Measurements from ENCODE around the gene SAMD15. TPM values are rescaled to one million over a fixed set of nuclear protein-coding genes. Genes with fewer than 3 reads are reported as not detected.

Gene SAMD15
- total RNA-seq, 2 donors from 2014 or later, result 0.72 TPM; not detected in 1

DNA sequence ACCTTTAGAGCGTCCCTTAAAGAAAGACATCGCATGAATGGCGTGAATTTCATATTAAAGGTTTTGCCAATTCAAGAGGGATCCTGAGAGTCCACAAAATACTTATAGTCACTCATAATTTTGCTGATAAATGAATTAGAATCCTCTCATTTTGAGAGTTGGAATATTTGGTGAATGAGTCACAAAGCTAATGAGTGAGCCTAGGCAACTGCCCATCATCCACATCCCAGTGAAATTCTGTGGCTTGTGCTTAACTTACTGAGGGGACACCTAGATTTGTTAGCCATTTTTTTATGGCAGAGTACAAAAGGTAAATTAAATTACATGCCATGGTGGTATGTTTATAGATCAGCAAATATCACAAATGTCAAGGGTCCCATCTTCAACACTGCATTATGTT lies 58.9 kb downstream of the SAMD15 start:
- no peaks in the 10 kb centered on the region for H3K9me3 ChIP-seq
- no peak overlapping the region for H3K4me3 ChIP-seq
- H3K4me1 ChIP-seq, result no peaks in the 10 kb centered on the region
- H3K36me3 ChIP-seq, result peaks cover 6% of the 10 kb centered on the region
- intact Hi-C loops (cut with DNase I), result no loop called here
- DNase-seq, result no peak
- H3K27ac ChIP-seq, result no peak overlapping the region
- no peaks in the 10 kb centered on the region for H3K27me3 ChIP-seq
- TF ChIP-seq CTCF (IDR thresholded peaks at IDR 0.05), result no peak
- H3K9ac ChIP-seq (ENCODE audit: low read depth in 2 of 2, low read length in 2 of 2), result no peak overlapping the region

- Histone ChIP-seq H3K4me1 (no peaks in the 10 kb centered on the region), H3K27ac (no peak overlapping the region), H3K36me3 (peaks cover 6% of the 10 kb centered on the region), H3K9ac (ENCODE audit: low read depth in 2 of 2, low read length in 2 of 2) (no peak overlapping the region), H3K9me3 (no peaks in the 10 kb centered on the region), H3K4me3 (no peak overlapping the region), H3K27me3 (no peaks in the 10 kb centered on the region)
- DNase-seq, result no peak
- intact Hi-C loops (cut with DNase I), result no loop called here
- no peak for TF ChIP-seq CTCF (IDR thresholded peaks at IDR 0.05)
Measured at GRCh38 chr14:77438596-77438995, 61.4 kb downstream of the SAMD15 start.

GRCh38 chr14:77439861-77440260 lies 62.7 kb downstream of the SAMD15 start:
- intact Hi-C loops (cut with DNase I), result no loop called here
- Histone ChIP-seq H3K27me3 (no peaks in the 10 kb centered on the region), H3K27ac (no peak overlapping the region), H3K4me3 (no peak overlapping the region), H3K36me3 (peaks cover 6% of the 10 kb centered on the region), H3K4me1 (no peaks in the 10 kb centered on the region), H3K9me3 (no peaks in the 10 kb centered on the region), H3K9ac (ENCODE audit: low read depth in 2 of 2, low read length in 2 of 2) (no peak overlapping the region)
- no peak for DNase-seq
- no peak for TF ChIP-seq CTCF (IDR thresholded peaks at IDR 0.05)

Other genes starting within 250 kb of the SAMD15 start
- under 1 TPM; 0.07 to 0.42 TPM for gene ZDHHC22, start 235.6 kb upstream of the SAMD15 start, total RNA-seq
- 10 to 100 TPM in 1 of 2 donors, 1 to 10 TPM in 1; 5.9 to 13.2 TPM for gene TMEM63C, start 195.6 kb upstream of the SAMD15 start, total RNA-seq
- gene NGB, start 106.2 kb upstream of the SAMD15 start, total RNA-seq, result 1 to 10 TPM in 1 of 2 donors, not detected in 1; 1.5 TPM
- 10 to 100 TPM; 13.0 to 37.7 TPM for gene POMT2, start 56.5 kb upstream of the SAMD15 start, total RNA-seq
- gene GSTZ1, start 56.3 kb upstream of the SAMD15 start, total RNA-seq, result 10 to 100 TPM; 31.2 to 33.6 TPM
- gene TMED8, start 285 bp upstream of the SAMD15 start, total RNA-seq, result 1 to 10 TPM; 8.6 to 9.4 TPM
- gene NOXRED1, start 46.1 kb downstream of the SAMD15 start, total RNA-seq, result under 1 TPM; 0.35 to 0.82 TPM
- gene VIPAS39, start 80.2 kb downstream of the SAMD15 start, total RNA-seq, result 10 to 100 TPM; 16.3 to 17.5 TPM
- gene AHSA1, start 80.7 kb downstream of the SAMD15 start, total RNA-seq, result 100 to 1,000 TPM; 112 to 316 TPM
- gene ISM2, start 121.4 kb downstream of the SAMD15 start, total RNA-seq, result 1 to 10 TPM in 1 of 2 donors, not detected in 1; 1.2 TPM
- gene SPTLC2, start 239.3 kb downstream of the SAMD15 start, total RNA-seq, result 10 to 100 TPM; 68.3 to 70.1 TPM

Data from colonic mucosa (tissue), 4 donors.